DMS 273 treated with DMSO at 0.1 percent for 48 hours (cell line): Measurements from ENCODE around the gene SLC18A3.

Experiments
- DNase-seq: peaks from one replicate; lab custom pipeline; 2025; lab: John Stamatoyannopoulos, UW

SLC18A3 gene

GRCh38 chr10:49651039-49651835, 41.1 kb downstream of the SLC18A3 start:
- no peak for DNase-seq

- no peak for DNase-seq
These were observed 41.8 kb downstream of the SLC18A3 start for GRCh38 chr10:49651917-49652316.

GRCh38 chr10:49652421-49653272, 42.5 kb downstream of the SLC18A3 start:
- DNase-seq: no peak

GRCh38 chr10:49653273-49653929, 43.3 kb downstream of the SLC18A3 start:
- DNase-seq: no peak

DNA sequence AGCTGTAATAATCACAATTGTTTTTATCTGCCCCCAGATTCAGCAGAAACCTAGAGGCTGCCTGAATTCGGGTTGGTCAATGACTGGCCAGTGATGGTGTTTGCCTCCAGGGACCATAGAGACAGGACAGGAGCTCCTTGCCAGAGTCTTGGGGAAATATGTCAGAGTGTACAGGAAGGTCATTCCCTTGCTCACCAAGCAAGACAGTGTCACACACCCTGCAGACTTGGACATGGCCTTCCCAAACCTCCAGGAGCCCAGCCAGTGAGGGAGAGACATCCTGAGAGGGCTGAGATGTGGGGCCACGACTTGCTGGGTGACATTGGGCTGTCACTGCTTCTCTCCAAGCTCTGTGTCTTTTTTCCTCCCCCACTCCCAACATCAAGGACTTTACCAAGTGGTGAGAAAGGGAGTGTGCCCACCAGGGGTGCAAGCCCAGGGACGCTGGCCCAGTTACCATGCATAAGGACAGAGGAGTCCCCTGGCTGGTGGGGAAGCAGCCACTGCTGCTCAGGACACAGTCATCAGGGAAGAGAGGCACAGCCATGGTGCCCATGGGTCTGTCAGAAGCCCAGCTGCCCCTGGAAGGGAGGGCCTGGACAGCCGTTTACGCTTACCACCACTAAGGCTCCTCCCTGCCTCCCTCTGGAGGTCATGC, 44.1 kb downstream of the SLC18A3 start:
- no peak for DNase-seq

- no peak for DNase-seq
These were observed 45.0 kb downstream of the SLC18A3 start for GRCh38 chr10:49655099-49655498.

DNA sequence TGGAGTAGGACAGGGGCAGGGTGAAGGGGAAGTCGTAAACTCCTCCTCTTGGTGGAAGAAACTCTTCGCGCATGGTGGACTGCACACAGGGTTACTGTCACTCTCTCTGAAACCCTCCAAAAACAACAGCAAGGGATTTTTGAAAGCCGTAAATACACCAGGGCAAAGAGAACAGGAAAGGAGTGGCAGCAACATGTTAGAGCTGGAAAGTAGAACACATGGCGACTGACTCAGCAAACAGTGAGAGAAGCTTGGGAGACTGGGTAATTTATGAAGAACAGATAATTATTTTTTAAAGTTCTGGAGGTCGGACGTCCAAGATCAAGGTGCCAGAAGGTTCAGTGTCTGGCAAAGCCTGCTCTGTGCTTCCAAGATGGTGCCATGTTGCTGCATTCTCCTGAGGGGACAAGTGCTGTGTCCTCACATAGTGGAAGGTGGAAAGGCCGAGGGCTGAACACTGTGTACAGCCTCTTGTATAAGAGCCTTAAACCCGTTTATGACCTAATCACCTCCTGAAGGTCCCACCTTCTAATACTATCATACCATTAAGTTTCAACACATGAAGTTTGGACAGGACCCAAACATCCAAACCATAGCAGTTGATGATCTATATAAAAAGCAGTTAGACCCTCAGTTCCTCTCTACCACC, 46.9 kb downstream of the SLC18A3 start:
- no peak for DNase-seq

- DNase-seq: no peak
These were observed 47.5 kb downstream of the SLC18A3 start for GRCh38 chr10:49657606-49658005.

DNA sequence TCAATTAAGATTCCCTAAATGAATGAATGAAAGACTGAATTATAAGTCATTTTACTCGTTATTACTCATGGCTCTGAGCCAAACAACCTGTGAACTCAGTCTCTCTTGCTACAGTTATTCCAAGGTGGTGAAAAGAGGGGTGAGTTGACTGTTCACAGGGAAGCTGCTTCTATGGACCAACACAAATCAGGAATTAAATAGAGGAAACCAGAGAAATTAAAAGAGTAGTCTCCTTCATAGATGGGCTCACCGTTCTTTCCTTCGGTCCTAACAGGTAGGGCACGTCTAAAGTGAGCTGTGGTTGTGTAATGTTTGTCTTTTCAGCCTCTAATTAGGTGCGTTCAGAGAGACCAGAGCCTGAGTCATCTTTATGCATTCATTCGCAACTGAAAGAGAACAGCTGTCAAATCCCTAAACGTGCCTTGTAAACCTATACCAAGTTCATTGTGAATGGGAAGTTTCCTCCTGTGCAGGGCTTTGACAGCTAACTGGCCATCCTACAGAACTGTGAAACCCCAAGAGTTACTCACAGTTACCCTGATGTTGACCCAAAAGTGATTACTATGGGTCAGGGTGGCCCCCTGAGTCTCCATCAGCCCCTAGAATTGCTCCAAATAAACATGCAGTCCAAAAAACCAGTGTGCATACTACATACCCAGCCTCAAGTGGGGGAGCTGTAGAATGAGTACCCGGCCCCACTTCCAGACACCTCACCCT, 51.2 kb downstream of the SLC18A3 start:
- DNase-seq: no peak
